Activated CD4-positive, CD25-positive, alpha-beta regulatory T cell treated with anti-CD3 and anti-CD28 coated beads, Interleukin-2, amount 50 U/mL, for 24 hours (primary cell): Measurements from ENCODE around the gene SNX13.
"Not testable (repeated sequence)": the region's sequence is repeated elsewhere in the genome, so short reads cannot be mapped to it uniquely, and the experiment has no call there.

Experiments used
- ATAC-seq, 2 donors: fragments of 150-1000 bp; cut with Tn5 transposase; one replicate each; pipeline ENCODE4 v1.10.0; 2021; ENCODE audit warnings: mild to moderate bottlenecking in 1 of 2, moderate library complexity in 1 of 2

Gene SNX13

GRCh38 chr7:17912050-17912449 is 28.2 kb downstream of the SNX13 start:
- no peak for ATAC-seq

GRCh38 chr7:17910377-17910776 is 29.9 kb downstream of the SNX13 start:
- no peak for ATAC-seq

GRCh38 chr7:17909310-17909709 is 31.0 kb downstream of the SNX13 start:
- not testable (repeated sequence) for ATAC-seq

GRCh38 chr7:17907014-17907413 is 33.3 kb downstream of the SNX13 start:
- peak in 1 of 2 donors; percentile 45 for ATAC-seq

- peak; percentile 35 to 79 for ATAC-seq
Measured at GRCh38 chr7:17903337-17903736, 37.0 kb downstream of the SNX13 start.

- no peak for ATAC-seq
Measured at GRCh38 chr7:17902599-17902998, 37.7 kb downstream of the SNX13 start.

- ATAC-seq, result no peak
Measured at GRCh38 chr7:17900464-17900863, 39.8 kb downstream of the SNX13 start.

GRCh38 chr7:17898111-17898510 is 42.2 kb downstream of the SNX13 start:
- ATAC-seq, result no peak

GRCh38 chr7:17887286-17887685 is 53.0 kb downstream of the SNX13 start:
- no peak for ATAC-seq

- no peak for ATAC-seq
Measured at GRCh38 chr7:17882685-17883084, 57.6 kb downstream of the SNX13 start.

- ATAC-seq, result no peak
Measured at GRCh38 chr7:17879075-17879661, 61.1 kb downstream of the SNX13 start.

GRCh38 chr7:17878627-17879026 is 61.7 kb downstream of the SNX13 start:
- ATAC-seq, result no peak

GRCh38 chr7:17871815-17872533 is 68.3 kb downstream of the SNX13 start:
- no peak for ATAC-seq

GRCh38 chr7:17870406-17870805 is 69.9 kb downstream of the SNX13 start:
- no peak for ATAC-seq

- no peak for ATAC-seq
Measured at GRCh38 chr7:17863809-17864143, 76.5 kb downstream of the SNX13 start.

GRCh38 chr7:17863095-17863808 is 77.0 kb downstream of the SNX13 start:
- ATAC-seq, result no peak

- ATAC-seq, result no peak
Measured at GRCh38 chr7:17856251-17856650, 84.0 kb downstream of the SNX13 start.

- ATAC-seq, result peak in 1 of 2 donors; percentile 17
Measured at GRCh38 chr7:17855202-17855601, 85.1 kb downstream of the SNX13 start.

GRCh38 chr7:17854261-17855047 is 85.8 kb downstream of the SNX13 start:
- ATAC-seq, result no peak

- ATAC-seq, result no peak
Measured at GRCh38 chr7:17852361-17852760, 87.9 kb downstream of the SNX13 start.

GRCh38 chr7:17849504-17849903 is 90.8 kb downstream of the SNX13 start:
- no peak for ATAC-seq

GRCh38 chr7:17848516-17848915 is 91.8 kb downstream of the SNX13 start:
- ATAC-seq, result no peak

GRCh38 chr7:17846935-17847334 is 93.4 kb downstream of the SNX13 start:
- no peak for ATAC-seq
